PC-3 (cell line): Measurements from ENCODE around the gene URB1. TPM values are rescaled to one million over a fixed set of nuclear protein-coding genes. Genes with fewer than 3 reads are reported as not detected.

Experiments used
- ATAC-seq: fragments of 200-7000 bp; cut with Tn5 transposase; 2 replicates; pipeline ENCODE4 v1.9.1; 2020; ENCODE audit warnings: mild to moderate bottlenecking, moderate library complexity
- BruUV-seq: library from RNA; stranded (reverse); fragments of 400-500 nt; replicated peaks from 2 replicates; lab custom pipeline; 2021; lab: Mats Ljungman, UMichigan
- CTCF ChIA-PET: fragments of 300-600 bp; sonication (Branson Sonifier 250); formaldehyde crosslinking; loops from one replicate; lab custom pipeline; 2022; ENCODE audit warnings: antibody characterized with exemption; lab: Charles Lee
- POLR2A ChIA-PET: fragments of 300-600 bp; sonication (Branson Sonifier 250); formaldehyde crosslinking; loops from one replicate; lab custom pipeline; 2022; ENCODE audit warnings: antibody characterized with exemption; ENCODE audit not compliant: unreplicated experiment; lab: Charles Lee
- DNase-seq: peaks from one replicate; pipeline ENCODE4 v3.0.0-alpha.2; 2015
- H2AFZ ChIP-seq: fragments of 300-600 bp; sonication (generic); 2 replicates; pipeline ENCODE4 v1.6.0; 2016; ENCODE audit warnings: antibody characterized with exemption, low read length
- H3F3A ChIP-seq: fragments of 300-600 bp; sonication (generic); one replicate; pipeline ENCODE4 v1.6.0; 2017; ENCODE audit warnings: antibody characterized with exemption, low read length, control low read depth, mild to moderate bottlenecking; ENCODE audit not compliant: unreplicated experiment
- H3K27ac ChIP-seq: fragments of 300-600 bp; sonication (generic); 2 replicates; pipeline ENCODE4 v1.5.1; 2016; ENCODE audit warnings: mild to moderate bottlenecking, low read length
- H3K27me3 ChIP-seq: fragments of 300-600 bp; sonication (generic); 2 replicates; pipeline ENCODE4 v1.6.1; 2016; ENCODE audit warnings: low read length, mixed read lengths
- H3K36me3 ChIP-seq: fragments of 300-600 bp; sonication (generic); 2 replicates; pipeline ENCODE4 v1.6.1; 2016; ENCODE audit warnings: low read depth, mixed run types, low read length, mixed read lengths
- H3K4me1 ChIP-seq: fragments of 300-600 bp; sonication (generic); 2 replicates; pipeline ENCODE4 v1.5.1; 2016; ENCODE audit warnings: low read length; ENCODE audit not compliant: insufficient read depth
- H3K4me2 ChIP-seq: fragments of 300-600 bp; sonication (generic); 2 replicates; pipeline ENCODE4 v1.6.0; 2016; ENCODE audit warnings: low read length
- H3K4me3 ChIP-seq: fragments of 300-600 bp; sonication (generic); 2 replicates; pipeline ENCODE4 v1.5.1; 2016; ENCODE audit warnings: mild to moderate bottlenecking, low read length, mixed read lengths
- H3K79me2 ChIP-seq: fragments of 300-600 bp; sonication (generic); 2 replicates; pipeline ENCODE4 v1.6.1; 2017; ENCODE audit warnings: low read length, mixed read lengths
- H3K9ac ChIP-seq: fragments of 300-600 bp; sonication (generic); 2 replicates; pipeline ENCODE4 v1.6.0; 2016; ENCODE audit warnings: mild to moderate bottlenecking, low read length
- H3K9me2 ChIP-seq: fragments of 300-600 bp; sonication (generic); replicated peaks from 2 replicates; pipeline ENCODE4 v1.6.1; 2016; ENCODE audit warnings: mixed run types, low read length, mixed read lengths
- H3K9me3 ChIP-seq: fragments of 300-600 bp; sonication (generic); 2 replicates; pipeline ENCODE4 v1.6.1; 2016; ENCODE audit warnings: low read length, mixed read lengths
- H4K20me1 ChIP-seq: fragments of 300-600 bp; sonication (generic); 2 replicates; pipeline ENCODE4 v1.6.1; 2016; ENCODE audit warnings: low read length, mixed read lengths
- EZH2 ChIP-seq: fragments of 300-600 bp; sonication (generic); IDR thresholded peaks from one replicate; pipeline ENCODE4 v1.6.1; 2017; ENCODE audit warnings: antibody characterized with exemption, mild to moderate bottlenecking, low read length; ENCODE audit not compliant: unreplicated experiment
- EZH2phosphoT487 ChIP-seq: fragments of 300-600 bp; sonication (generic); IDR thresholded peaks from 2 replicates; pipeline ENCODE4 v1.6.1; 2018; ENCODE audit warnings: mild to moderate bottlenecking, antibody characterized with exemption, low read length, borderline replicate concordance
- intact Hi-C: fragments of 100-400 bp; cut with micrococcal nuclease; formaldehyde crosslinking; loops from 2 replicates; pipeline ENCODE4 v1.9.0; 2023
- total RNA-seq: library from RNA; depleted of rRNA; stranded (reverse); fragments of >200 nt; gene quantifications from 2 replicates; pipeline ENCODE4 v1.2.3, GENCODE V29; 2014
- TF ChIP-seq, protein P1 (sequence below): fragments of 300-600 bp; sonication (generic); conservative IDR thresholded peaks from 2 replicates; pipeline ENCODE4 v1.5.1; 2017; ENCODE audit warnings: antibody characterized with exemption, low read depth, mild to moderate bottlenecking, low read length

Gene URB1
- total RNA-seq, 1 experiment from 2014 or later, result 27.8 TPM

- TF ChIP-seq EZH2phosphoT487 (no peak), EZH2 (no peak)
- TF ChIP-seq, protein P1, sequence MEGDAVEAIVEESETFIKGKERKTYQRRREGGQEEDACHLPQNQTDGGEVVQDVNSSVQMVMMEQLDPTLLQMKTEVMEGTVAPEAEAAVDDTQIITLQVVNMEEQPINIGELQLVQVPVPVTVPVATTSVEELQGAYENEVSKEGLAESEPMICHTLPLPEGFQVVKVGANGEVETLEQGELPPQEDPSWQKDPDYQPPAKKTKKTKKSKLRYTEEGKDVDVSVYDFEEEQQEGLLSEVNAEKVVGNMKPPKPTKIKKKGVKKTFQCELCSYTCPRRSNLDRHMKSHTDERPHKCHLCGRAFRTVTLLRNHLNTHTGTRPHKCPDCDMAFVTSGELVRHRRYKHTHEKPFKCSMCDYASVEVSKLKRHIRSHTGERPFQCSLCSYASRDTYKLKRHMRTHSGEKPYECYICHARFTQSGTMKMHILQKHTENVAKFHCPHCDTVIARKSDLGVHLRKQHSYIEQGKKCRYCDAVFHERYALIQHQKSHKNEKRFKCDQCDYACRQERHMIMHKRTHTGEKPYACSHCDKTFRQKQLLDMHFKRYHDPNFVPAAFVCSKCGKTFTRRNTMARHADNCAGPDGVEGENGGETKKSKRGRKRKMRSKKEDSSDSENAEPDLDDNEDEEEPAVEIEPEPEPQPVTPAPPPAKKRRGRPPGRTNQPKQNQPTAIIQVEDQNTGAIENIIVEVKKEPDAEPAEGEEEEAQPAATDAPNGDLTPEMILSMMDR, result no peak
- H3K4me2 ChIP-seq, result no peak overlapping the region
- H3K27ac ChIP-seq, result no peak overlapping the region
- no peaks in the 10 kb centered on the region for H3K27me3 ChIP-seq
- CTCF ChIA-PET, result no interaction called here
- H2AFZ ChIP-seq, result no peak overlapping the region
- POLR2A ChIA-PET, result no interaction called here
- intact Hi-C loops, result no loop called here
- H3K9me3 ChIP-seq, result no peaks in the 10 kb centered on the region
- no peaks in the 10 kb centered on the region for H4K20me1 ChIP-seq
- no peaks in the 10 kb centered on the region for H3K9me2 ChIP-seq
- DNase-seq, result no peak
- no peaks in the 10 kb centered on the region for H3K79me2 ChIP-seq
- H3K4me3 ChIP-seq, result no peak overlapping the region
- H3K9ac ChIP-seq, result no peak overlapping the region
- H3K4me1 ChIP-seq, result no peaks in the 10 kb centered on the region
- no peak for ATAC-seq
- peaks cover 34% of the 10 kb centered on the region for H3K36me3 ChIP-seq
- no peaks in the 10 kb centered on the region for H3F3A ChIP-seq
- no TSS peak for BruUV-seq
Measured at GRCh38 chr21:32304998-32305397, 87.8 kb downstream of the URB1 start.

DNA sequence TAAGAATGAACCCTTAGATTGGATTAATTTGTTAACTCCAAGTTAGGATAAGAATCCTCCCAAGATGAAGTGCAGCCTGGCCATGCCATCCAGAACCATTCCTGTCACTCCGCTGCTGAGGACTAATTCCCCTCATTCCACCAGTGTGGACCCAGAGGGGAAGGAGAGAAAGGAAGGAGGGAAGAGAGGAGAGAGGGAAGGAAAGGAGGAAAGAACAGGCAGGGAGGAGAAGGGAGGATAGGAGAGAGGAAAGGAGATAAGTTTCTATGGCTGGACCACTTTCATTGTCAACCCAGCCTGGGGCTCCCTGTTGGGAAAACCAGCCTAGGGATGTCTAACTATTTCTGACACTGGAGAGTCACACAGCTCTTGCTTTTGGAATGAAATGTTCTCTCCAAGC lies 89.4 kb downstream of the URB1 start:
- Histone ChIP-seq H3K27me3 (no peaks in the 10 kb centered on the region), H2AFZ (no peak overlapping the region), H3F3A (no peaks in the 10 kb centered on the region), H3K9me3 (no peaks in the 10 kb centered on the region), H3K9ac (no peak overlapping the region), H3K4me1 (no peaks in the 10 kb centered on the region), H3K4me3 (no peak overlapping the region), H3K9me2 (no peaks in the 10 kb centered on the region), H3K79me2 (no peaks in the 10 kb centered on the region), H3K4me2 (no peak overlapping the region), H3K27ac (no peak overlapping the region), H4K20me1 (no peaks in the 10 kb centered on the region), H3K36me3 (peaks cover 29% of the 10 kb centered on the region)
- DNase-seq (no peak), ATAC-seq (no peak)
- POLR2A ChIA-PET, result no interaction called here
- intact Hi-C loops, result no loop called here
- CTCF ChIA-PET, result no interaction called here
- BruUV-seq, result no TSS peak
- TF ChIP-seq EZH2phosphoT487 (no peak), EZH2 (no peak)
- TF ChIP-seq, protein P1, result no peak

DNA sequence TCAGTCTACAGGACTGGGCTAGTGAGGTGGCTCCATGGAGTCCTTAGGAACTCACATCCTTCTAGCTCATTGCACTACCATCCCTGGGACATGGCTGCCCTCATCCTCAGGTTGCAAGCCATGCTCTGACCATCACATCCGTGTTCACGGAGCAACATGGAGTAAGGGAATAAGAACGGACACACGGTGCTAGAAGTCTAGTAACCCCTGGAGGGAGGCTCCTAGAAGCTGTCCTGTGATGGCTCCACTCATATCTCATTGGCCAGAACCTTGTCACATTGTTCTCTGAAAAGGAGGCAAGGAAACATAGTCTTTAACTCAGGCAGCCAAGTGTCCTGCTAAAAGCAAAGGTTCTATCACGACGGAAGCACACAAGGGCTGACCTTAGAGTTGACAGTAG lies 90.3 kb downstream of the URB1 start:
- POLR2A ChIA-PET, result interaction anchor here (0.7 kb wide), 1 partner anchor 50 kb away, joined by 3 read pairs; no protein-coding TSS in a partner anchor
- no TSS peak for BruUV-seq
- DNase-seq, result no peak

More for the DNA sequence above, 90.3 kb downstream of the URB1 start:
- no peak overlapping the region for H3K27ac ChIP-seq
- intact Hi-C loops, result no loop called here
- no peaks in the 10 kb centered on the region for H3K27me3 ChIP-seq
- no peak overlapping the region for H3K4me3 ChIP-seq
- no peaks in the 10 kb centered on the region for H3K79me2 ChIP-seq
- CTCF ChIA-PET, result no interaction called here
- H2AFZ ChIP-seq, result no peak overlapping the region
- H4K20me1 ChIP-seq, result no peaks in the 10 kb centered on the region
- no peak for TF ChIP-seq EZH2phosphoT487
- TF ChIP-seq, protein P1, result no peak
- TF ChIP-seq EZH2, result no peak
- ATAC-seq, result no peak
- H3K9me2 ChIP-seq, result no peaks in the 10 kb centered on the region
- no peak overlapping the region for H3K4me2 ChIP-seq
- no peaks in the 10 kb centered on the region for H3K9me3 ChIP-seq
- H3K9ac ChIP-seq, result no peak overlapping the region
- peaks cover 22% of the 10 kb centered on the region for H3K36me3 ChIP-seq
- no peaks in the 10 kb centered on the region for H3F3A ChIP-seq
- no peaks in the 10 kb centered on the region for H3K4me1 ChIP-seq
